HG03045 (cell line): ENCODE data around the gene RALGPS2.
"Not testable (repeated sequence)": the region's sequence is repeated elsewhere in the genome, so short reads cannot be mapped to it uniquely, and the experiment has no call there.

Source experiments
- ATAC-seq: cut with Tn5 transposase; IDR thresholded peaks from one replicate; pipeline ENCODE4 v1.9.1; 2021; ENCODE audit warnings: mild to moderate bottlenecking, moderate library complexity; ENCODE audit not compliant: unreplicated experiment

Gene RALGPS2

DNA sequence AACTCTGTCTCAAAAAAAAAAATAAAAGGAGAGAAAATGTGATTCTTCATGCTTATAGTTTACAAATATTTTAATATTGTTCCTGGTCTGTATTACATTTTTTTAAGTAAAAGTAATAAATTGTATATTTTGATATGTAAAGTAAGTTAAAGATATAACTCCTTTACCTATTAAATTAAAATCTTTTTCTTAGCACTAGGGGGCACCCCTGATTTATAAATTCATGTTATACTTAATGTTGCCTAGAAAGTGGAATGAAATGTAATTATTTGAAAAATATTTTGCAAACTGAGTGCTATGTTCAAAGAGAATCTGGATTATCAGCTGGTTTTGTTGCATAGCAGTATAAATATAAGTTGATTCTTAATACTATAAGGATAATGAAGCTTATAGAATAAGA lies 49.2 kb downstream of the RALGPS2 start:
- no peak for ATAC-seq

DNA sequence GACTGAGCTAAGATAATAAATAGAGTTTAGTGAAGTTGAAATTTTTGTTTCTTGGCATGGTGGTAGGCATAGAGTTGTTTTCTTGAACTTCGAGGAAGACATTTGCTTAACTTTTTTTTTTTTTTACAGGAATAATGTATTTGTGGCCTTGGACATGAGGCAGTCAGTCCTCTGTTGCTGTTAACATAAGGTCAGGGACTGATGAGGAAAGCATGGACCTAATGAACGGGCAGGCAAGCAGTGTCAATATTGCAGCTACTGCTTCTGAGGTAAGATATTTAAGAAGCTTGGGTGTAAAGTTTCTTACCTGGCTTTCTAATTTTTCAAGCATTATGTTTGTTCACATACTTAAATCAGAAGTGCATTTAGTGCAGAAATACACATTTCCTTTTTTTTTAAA lies 51.5 kb downstream of the RALGPS2 start:
- no peak for ATAC-seq

DNA sequence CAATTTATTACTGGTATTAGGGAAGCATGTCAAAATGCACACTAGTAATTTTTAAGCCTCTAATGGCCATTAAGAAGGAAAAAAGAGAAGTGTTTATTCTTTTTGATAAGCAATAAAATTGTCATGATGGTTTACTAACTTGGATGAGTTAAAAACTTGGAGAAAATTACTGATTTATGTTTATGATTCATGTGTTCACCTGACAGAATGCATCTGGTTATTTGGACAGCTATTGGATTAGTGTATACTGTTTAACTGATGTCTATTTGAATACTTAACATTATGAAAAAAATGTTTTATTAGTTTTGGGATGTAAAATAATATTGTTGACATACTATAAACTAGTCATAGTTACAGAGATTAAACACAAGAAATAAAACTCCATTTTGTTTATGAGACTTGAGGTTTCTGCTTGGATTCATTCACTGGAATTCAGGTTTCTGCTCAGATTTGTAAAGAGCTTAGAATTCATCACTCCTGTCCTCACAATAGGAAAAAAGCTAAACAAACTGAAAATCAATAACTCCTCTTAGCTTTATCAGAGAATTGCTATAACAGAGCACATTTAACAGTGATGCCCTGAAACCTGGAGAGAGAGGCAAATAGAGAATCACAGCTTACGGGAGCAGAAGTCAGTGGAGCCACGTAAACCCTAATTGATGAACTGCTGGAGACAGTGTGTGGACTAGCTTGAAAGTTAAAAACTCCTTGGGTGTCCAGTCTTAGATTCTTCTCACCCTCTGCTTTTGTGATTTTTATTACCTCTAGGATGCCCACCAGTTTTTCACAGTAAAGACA lies 56.7 kb downstream of the RALGPS2 start:
- ATAC-seq: no peak

DNA sequence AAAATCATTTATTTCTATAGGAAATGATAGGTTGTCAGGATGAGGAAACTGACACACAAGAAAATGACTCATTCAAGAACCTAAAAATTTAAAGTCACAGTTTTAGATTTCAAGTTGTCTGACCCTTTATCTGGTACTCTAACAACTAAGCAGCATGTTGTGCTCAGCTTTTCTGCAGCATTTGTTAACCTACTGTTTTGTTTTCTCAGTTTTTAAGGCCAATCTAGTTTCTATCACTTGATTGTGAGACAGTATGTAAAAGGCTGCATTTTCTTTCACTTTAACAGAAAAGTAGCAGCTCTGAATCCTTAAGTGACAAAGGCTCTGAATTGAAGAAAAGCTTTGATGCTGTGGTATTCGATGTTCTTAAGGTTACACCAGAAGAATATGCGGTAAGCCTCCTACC lies 59.1 kb downstream of the RALGPS2 start:
- ATAC-seq: no peak

DNA sequence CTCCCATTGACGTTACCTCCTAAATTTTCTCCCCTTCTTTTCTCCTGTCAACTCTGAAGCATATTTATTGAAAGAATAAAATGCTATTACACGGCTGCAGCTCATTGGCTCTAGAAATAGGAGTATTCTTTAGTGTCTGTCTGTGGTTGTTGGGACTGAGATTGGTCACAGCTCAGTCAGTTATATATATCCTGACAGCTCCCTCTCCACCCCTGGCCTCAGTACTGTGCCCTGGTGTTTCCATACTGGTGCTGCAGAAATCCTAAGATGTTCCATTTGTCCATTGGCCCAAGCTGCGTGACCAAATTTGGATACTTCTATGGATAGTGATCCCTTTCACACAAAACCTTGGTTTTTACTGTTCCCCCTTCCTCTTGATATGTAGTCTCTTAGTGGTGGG lies 67.3 kb downstream of the RALGPS2 start:
- no peak for ATAC-seq

DNA sequence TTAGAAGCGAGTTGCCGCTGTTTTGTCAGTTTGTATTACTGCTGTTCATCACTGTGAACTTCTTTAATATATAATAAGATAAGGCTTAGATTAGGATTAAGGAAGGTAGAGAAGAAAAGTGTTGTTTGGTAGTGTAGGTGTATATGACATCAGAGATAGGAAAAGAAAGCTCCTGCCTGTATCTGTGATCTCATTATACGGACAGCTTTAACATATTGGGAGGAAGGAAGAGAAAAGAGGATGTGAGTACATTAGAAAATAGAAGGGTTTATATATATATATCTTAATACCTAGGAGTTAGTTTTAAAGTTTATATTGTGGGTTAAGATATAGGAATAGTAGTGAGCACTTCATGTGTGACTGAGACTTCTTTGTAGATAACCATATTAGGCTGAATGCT lies 71.0 kb downstream of the RALGPS2 start:
- ATAC-seq: no peak

DNA sequence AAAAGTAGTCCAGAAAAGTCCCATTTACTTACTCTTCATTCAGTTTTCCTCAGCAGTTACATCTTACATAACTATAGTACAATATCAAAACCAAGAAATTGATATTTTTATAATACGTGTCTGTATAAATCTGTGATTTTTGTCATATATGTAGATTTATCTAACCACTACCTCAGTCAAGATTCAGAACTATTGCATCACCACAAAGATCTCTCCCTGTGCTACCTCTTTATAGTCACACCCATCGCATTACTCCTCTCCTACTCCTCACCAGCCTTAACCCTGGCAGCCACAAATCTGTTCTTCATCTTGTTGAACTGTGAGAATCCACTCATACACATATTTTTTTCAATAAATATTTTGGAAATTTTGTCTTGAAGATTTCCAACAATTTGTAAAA lies 72.5 kb downstream of the RALGPS2 start:
- ATAC-seq: no peak

DNA sequence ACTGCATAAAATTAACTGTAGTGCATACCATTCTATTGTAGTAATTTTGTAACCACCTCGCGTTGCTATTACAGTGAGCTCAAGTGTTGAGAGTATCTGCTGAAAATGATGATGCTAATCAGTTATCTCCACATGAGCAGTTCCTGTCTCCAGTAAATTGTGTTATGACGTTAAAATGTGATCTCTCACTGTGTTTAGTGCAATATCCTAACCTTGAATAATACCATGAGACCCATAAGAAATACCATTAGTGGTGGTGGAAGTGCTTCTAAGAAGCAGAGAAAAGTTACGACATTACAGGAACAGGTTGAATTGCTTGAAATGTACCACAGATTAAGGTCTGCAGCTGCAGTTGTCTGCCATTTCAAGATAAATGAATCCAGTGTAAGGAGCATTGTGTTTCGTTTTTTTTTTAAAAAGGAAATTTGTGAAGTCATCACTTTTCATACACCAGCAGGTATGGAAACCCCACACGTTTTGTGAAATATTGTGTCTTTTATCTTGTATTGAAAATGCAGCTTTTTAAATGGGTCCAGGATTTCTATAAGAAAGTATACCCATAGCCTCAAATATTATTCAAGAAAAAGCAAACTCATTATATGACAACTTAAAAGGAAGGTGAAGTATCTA lies 73.3 kb downstream of the RALGPS2 start:
- no peak for ATAC-seq

DNA sequence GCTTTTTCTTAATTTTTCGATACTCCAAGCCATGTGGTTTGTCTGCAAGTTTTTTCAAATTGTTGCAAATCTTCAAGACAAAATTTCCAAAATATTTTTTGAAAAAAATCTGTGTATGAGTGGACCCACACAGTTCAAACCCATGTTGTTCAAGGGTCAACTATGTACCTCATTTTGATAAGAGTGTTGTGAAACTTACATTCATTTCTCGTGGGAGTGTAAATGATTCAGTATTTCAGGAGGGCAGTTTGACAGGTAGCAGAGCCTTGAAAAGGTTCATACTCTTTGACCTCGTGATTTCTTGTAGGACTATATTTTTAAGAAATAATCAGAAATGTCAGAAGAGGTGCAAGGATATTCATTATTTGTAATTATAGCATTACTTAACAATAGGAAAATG lies 77.8 kb downstream of the RALGPS2 start:
- ATAC-seq: no peak

DNA sequence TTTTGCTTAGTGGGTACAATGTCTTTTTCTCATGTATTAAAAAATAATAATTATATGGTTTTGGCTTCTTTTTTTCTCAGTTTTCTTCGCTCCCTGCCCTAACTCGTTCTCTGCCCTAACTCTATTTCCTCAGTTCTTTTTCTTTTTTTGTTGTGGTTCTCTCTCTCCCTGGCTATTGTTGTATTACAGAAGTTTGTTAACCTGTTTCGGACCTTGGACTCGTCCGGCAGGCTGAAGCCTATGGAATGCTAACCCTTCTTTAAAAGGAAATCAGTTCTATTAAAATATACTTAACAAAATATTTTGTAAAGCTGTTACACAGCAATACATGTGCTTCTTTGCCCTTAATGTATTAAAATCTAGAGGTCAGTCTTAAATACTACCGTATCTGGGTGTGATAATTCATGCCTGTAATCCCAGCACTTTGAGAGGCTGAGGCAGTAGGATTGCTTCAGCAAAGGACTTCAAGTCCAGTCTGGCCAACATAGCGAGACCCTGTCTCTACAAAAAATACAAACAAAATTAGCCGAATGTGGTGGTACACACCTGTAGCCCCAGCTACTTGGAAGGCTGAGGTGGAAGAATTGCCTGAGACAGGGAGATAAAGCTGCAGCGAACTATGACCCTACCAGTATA lies 81.7 kb downstream of the RALGPS2 start:
- no peak for ATAC-seq

DNA sequence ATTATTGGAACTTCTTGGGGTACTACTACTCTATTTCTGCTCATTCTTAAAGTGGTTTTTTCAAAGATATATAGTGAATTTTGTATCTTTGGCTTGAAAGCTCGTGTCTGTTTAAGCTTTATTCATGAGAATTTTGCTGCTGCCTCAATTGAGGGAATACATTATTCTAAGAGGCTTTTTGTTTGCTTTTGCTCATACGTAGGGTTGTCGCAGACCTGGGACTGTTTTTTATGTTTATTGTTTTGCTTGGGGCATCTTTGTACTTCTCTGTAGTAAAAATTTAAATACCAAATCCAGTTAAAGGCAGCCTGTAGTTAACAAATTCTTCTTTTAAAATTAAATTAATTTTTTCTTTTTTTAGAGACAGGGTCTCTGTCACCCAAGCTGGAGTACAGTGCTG lies 83.5 kb downstream of the RALGPS2 start:
- no peak for ATAC-seq

DNA sequence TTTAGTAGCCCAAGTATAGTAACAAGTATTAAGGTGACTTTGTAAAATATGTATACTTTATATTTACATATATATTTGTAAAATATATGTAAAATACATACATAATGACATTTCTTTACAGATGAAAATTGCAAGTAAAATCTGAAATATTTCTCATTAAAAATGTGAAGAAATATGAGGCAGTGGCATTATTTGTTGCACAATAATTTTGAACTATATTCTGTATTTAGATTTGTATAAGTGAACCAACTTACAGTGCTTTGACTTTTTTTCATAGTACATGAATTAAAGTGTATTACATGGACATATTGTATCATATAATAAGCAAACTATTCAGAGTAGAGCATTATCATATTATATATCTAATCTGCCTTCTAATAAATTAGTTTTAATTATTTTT lies 85.5 kb downstream of the RALGPS2 start:
- ATAC-seq: no peak

DNA sequence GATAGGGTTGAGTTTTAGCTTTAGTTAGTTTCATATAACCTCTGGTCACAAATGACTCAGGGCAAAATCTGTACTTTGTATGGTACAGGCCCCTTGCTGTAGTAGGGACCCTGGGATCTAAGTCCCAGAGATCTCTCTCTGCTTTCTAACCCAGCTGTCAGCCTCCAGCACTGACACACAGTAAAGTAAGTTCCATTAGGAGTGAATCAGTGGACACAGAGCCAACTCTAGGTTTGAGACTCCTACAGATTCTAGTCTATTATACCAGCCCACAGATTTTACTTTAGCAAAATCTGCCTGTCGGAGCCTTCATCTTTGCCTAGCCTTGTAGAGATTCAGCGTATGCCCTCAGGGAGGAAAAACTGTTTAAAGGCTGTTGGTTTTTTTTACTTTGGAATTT lies 93.4 kb downstream of the RALGPS2 start:
- ATAC-seq: no peak

DNA sequence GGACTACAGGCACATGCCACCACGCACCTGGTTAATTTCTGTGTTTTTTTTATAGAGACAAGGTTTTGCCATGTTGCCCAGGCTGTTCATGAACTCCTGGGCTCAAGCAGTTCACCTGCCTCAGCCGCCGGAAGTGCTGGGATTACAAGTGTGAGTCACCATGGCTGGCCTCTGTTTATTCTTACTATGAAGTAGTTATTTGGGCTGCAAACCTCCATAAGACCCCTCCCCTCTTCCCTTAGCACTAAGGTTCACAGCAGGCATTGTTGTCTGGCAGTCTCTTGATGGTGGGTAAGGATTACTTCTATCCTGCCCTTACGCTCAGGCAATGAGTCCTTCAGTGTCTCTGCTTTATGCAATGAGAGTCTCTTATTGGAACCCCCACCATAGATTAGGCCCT lies 94.1 kb downstream of the RALGPS2 start:
- no peak for ATAC-seq

DNA sequence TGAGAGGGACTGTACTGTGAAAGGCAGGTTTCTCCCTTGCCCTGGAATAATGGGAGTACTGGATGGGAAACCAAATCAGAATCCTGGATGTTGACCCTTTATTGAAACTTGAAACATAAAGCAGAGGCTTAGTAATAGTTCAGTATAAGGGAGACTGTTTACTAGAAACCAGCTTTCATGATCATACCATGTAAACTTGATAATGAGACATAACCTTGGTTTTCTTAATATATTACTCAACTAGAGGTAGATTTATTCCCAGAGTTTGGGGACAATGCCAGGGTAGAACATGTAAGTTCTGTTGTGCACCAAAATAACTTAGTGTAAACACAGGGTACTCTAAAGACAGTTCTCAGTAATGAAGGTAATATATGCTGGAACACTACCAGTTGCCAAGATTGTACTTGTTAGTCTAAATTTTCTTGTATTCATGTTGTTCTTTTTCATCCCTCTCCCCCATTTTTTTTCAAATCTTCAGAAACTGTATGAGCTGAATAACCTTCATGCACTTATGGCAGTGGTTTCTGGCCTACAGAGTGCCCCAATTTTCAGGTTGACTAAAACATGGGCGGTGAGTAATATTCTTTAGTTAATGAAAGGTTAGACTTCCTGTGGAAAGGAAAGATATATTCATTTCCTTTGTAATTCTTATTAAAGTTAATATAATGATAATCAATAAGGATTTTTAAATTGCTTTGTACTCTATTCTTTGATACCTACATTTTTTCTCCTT lies 96.3 kb downstream of the RALGPS2 start:
- no peak for ATAC-seq

DNA sequence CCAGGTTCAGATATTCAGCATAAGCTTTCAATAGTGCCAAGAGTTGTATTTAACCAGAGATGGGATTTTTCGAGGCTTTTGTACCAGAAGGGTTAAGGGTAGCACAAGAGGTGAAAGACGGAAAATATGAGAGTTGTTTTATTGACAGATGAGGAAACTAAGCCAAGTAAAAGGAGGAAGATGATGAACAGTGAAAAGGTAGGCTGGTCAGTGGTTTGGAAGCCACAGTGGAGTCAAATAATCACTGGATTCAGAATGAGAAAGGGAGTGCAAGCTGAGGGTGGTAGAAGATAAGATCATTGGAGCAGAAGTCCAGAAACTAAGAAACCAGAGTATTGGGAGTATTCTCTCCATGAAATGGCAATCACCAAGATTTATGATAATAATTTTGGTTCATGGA lies 100.1 kb downstream of the RALGPS2 start:
- ATAC-seq: no peak

DNA sequence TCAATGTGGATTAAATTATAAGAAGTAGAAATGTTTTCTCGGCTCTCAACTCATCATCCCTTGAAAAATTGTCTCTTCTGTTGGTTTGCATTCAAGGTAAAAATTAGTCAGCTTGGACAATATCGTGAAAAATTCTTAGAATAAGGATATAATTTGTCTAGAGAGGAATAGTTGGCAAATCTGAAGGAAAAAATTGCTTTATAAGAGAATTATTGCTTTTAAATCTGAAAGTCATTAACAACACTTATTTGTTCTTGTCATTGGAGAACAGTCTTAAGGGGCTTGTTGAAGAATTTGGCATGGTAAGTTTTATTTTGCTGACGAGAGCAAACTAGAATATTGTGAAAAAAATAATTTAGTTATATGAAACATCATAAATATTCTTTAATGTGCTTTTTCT lies 119.4 kb downstream of the RALGPS2 start:
- ATAC-seq: no peak

DNA sequence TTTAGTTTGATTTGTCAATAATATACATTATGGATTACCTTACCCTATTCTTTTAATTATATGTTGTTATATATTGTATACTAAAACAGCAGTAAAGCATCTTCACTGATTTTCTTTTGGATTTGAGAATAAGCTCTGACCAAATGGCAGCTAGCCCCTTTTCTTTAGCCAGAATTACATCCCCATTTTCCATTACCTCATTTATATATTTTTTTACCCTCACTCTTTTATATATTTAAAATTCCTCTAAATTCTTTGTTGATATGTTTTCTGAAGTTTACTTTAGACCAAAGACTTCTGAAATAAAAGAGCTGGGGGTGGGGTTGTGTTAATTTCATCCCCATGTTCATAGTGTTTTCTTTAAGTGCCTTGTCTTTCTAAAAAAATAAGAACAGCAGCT lies 121.3 kb downstream of the RALGPS2 start:
- ATAC-seq: no peak

DNA sequence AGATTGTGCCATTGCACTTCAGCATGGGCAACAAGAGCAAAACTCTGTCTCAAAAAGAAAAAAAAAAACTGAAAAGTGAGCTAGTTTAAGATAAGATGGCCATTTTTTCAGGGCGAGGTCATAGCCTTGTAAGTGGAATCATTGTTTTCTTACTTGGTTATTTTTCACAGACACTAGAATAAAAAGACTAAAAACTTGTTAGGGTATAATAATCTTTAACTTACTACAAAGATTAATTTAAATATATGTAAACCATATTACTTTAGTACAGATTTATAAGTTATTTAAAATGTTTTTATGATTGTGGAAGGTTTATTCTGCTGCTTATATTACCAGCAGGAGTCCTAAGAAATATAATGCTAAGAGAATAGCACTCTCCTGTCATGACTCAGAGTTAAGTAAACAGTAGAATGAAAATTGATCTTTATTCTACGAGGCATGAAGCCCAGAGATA lies 122.4 kb downstream of the RALGPS2 start:
- no peak for ATAC-seq

DNA sequence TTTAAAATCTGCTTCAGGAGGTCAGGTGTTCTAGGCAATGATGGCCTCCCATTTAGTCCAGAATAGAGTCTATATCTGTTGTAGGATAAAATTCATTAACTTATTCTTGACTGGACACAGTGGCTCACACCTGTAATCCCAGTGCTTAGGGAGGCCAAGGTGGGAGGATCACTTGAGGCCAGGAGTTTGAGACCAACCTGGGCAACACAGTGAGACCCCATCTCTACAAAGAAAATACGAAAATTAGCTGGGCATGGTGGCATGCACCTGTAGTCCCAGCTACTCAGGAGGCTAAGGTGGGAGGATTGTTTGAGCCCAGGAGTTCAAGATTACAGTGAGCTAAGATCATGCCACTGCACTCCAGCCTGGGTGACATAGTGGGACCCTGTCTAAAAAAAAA lies 122.9 kb downstream of the RALGPS2 start:
- ATAC-seq: not testable (repeated sequence)

DNA sequence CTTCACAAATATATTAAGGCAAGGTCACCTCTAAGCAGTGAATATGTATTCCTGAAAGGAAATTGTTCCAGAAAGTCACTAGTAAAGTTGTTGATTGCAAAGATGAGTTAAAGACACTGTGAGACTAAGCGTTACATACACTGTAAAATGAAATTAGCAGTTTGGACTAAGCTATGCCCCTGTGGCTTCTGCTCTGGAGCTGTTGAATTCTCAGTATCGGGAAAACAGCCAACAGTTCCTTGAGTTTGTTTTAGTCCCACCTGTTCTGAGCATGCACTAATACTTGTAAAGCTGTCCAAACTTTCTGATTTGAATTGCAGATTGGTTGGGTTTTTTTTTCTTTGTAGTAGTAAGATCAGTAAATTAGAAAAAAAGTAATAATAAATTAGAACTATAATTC lies 124.9 kb downstream of the RALGPS2 start:
- no peak for ATAC-seq

DNA sequence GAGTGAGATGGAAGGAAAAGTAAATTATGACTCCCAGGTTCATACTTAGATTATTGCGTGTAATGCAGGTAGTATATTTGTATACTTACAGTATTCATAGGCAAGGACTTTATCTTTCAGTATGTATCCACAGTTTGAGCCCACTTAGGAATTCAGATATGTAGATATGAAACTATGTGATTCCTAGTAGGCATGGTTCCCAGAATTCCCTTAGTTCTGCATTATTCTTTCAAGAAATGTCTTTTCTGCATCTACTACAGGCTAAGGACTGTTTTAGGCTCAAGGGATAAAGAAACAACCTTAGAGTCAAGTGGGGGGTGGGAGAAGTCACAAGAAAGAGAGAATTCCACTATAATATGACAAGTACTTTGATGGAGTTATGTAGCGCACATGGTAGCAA lies 132.1 kb downstream of the RALGPS2 start:
- ATAC-seq: no peak
